Right ventricle myocardium inferior (tissue), 1 donor: Measurements from ENCODE around the gene DIAPH3. TPM values are rescaled to one million over a fixed set of nuclear protein-coding genes. Genes with fewer than 3 reads are reported as not detected.
"Not testable (repeated sequence)": the region's sequence is repeated elsewhere in the genome, so short reads cannot be mapped to it uniquely, and the experiment has no call there.

Experiments
- ATAC-seq: fragments of 200-7000 bp; cut with Tn5 transposase; one replicate; pipeline ENCODE4 v1.9.1; 2020; ENCODE audit warnings: mild to moderate bottlenecking, moderate library complexity
- DNase-seq: peaks from one replicate; pipeline ENCODE4 v3.0.0; 2021; ENCODE audit errors: missing footprints
- intact Hi-C: fragments of 100-400 bp; cut with DNase I; formaldehyde crosslinking; loops from one replicate; pipeline ENCODE4 v1.11.0; 2022
- total RNA-seq: library from RNA; stranded (reverse); fragmentation: NEBNext Ultra II Directional; extraction: Animal tissue kit (Norgen Biotek cat#: 25700); gene quantifications from one replicate; pipeline ENCODE4 v1.2.1, GENCODE V29; 2021
- donor health status: DM: no; HTN: yes; CAD: no; lungs with severe emphysema.

The DIAPH3 gene
- total RNA-seq, 1 donor from 2014 or later = 0.46 TPM

GRCh38 chr13:60114499-60115028 is 49.2 kb downstream of the DIAPH3 start:
- intact Hi-C loops = no loop called here
- DNase-seq (no peak), ATAC-seq (no peak)

DNA sequence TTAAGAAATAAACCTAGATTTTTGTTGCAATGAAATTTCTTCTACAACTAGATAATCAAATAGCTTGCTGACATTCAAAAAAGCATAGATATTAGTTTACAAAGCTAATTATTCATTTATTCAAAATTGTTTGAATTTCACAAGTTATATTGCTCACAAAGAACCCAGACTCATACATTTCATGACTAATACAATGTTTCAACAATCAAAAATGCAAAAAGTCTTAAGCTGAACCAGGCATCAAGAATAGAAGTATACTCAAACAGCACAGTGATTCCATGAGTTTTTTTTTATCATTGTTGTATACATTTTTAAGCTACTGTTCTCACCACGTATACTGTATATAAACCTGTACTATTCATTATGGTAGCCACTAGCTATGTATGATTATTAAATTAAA is 51.0 kb downstream of the DIAPH3 start:
- ATAC-seq = no peak
- DNase-seq = no peak

GRCh38 chr13:60111691-60112090 is 52.0 kb downstream of the DIAPH3 start:
- ATAC-seq (no peak), DNase-seq (no peak)
- intact Hi-C loops = no loop called here

More for the DNA sequence above, 51.0 kb downstream of the DIAPH3 start:
- intact Hi-C loops = no loop called here

DNA sequence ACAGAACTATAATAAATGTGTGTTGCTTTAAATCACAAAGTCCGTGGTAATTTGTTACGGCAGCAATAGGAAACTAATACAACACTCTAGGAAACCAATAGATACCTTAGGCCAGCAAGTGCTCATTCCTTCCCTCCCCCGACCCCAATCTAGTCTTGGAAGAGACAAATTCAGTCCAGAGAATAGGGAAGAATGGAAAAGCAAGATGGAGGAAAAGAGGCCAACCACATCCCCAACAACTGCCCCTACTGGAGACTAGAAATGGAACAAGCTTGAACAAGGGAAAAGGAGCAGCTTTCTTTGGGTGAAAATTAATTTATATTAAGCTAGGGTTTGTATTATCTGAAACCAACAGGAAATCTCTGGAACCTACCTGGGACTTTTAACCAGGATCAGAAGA is 54.4 kb downstream of the DIAPH3 start:
- no peak for ATAC-seq
- no peak for DNase-seq
- intact Hi-C loops = no loop called here

DNA sequence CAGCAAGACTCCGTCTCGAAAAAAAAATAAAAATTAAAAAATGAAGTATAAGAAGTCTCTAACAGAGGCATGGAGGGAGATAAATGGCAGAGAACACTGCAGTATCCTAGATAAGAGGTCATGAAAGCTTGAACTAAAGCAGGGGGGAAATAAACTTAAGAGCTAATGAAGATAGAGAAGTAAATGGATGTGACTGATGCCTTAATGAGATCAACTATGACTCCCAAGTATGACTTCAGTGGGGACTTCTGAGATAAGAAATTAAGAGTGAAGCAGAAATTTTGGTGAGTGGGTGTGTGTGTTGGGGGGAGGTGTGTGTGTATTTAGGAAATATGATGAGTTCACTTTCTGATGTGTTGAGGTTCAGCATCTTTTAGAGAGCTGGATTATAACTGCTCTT is 55.1 kb downstream of the DIAPH3 start:
- intact Hi-C loops = no loop called here
- DNase-seq = no peak
- no peak for ATAC-seq

GRCh38 chr13:60099631-60100420 is 63.9 kb downstream of the DIAPH3 start:
- DNase-seq (no peak), ATAC-seq (no peak)

DNA sequence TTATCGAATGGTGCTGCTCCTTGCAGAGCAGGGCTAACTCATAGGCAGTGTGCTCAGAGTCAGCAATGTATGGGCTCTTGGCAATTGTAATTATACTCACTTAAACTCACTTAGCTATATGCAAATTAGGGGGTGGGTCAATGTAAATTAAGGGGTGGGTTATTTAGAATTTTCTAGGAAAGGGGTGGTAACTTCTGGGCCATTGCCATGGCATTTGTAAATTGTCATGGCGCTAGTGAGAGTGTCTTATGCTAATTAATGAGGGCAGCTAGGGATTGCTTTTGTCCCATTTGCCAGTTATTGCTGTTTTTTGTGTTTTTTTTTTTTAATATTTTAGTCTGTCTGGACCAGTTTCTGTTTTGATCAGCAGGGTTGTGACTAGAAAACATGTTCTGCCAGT is 68.4 kb downstream of the DIAPH3 start:
- ATAC-seq (no peak), DNase-seq (no peak)
- intact Hi-C loops = no loop called here

More at GRCh38 chr13:60099631-60100420, 63.9 kb downstream of the DIAPH3 start:
- intact Hi-C loops = no loop called here

GRCh38 chr13:60094385-60095088 is 69.2 kb downstream of the DIAPH3 start:
- intact Hi-C loops = no loop called here
- no peak for ATAC-seq
- DNase-seq = no peak

DNA sequence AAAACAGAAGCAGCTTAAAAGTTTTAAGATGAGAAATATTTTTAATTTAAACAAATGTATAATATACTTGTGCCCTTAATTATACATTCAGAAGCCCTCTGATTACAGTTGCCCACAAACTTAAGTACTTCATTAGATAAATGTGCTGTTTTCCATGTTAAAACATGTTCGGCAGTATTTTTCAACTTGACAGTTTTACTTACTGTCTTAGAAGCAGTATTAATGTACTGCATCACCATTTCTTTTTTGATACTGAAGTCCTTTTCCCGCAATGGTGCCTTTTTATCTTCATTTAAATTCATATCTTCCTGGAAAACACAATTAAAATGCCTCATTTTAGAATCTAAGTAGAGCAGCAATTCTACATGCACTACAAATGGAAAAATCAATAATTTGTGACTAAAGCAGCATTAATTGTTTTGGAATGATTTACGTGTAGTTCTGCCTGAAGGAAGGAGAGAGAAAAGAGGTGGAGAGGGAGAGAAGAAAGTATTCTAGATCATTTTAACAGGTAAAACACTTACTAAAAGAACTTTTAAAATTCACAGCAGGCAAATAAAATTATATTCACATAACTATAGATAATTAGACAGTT is 70.2 kb downstream of the DIAPH3 start:
- no peak for ATAC-seq
- no peak for DNase-seq

GRCh38 chr13:60091573-60091972 is 72.2 kb downstream of the DIAPH3 start:
- intact Hi-C loops = no loop called here
- DNase-seq = no peak
- ATAC-seq = no peak

More for the DNA sequence above, 70.2 kb downstream of the DIAPH3 start:
- intact Hi-C loops = no loop called here

GRCh38 chr13:60090574-60090973 is 73.2 kb downstream of the DIAPH3 start:
- no peak for ATAC-seq
- intact Hi-C loops = no loop called here
- DNase-seq = no peak

DNA sequence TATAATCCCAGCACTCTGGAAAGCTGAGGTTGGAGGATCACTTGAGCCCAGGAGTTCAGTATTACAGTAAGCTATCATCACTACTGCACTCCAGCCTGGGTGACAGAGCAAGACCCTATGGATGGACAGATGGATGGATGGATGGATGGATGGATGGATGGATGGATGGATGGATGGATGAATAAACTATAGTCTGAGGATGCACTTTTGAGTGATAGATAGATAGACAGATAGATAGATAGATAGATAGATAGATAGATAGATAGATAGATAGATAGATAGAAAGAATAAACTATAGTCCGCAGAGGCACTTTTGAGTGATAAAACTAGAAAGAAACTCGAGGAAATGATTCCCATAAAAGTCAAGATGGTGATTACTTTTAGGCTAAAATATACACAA is 79.9 kb downstream of the DIAPH3 start:
- ATAC-seq, intact Hi-C loops, DNase-seq: not testable (repeated sequence)

DNA sequence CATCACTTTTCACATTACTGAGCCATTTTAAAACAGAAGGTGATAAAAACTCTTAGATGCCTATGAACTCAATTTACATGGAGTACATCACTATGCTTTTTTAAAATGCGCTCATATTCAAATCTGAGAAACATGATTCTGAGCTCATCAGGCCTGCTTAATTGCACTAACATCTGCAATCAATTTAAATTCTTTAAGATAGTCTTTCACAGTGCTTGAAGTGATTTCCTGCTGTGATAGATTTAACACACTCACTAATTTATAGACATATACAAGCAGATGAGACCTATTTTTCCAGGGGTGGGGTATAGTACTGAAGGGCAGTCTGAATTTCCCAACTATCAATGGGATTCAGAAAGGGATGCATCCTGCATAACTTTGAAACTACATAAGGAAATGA is 82.9 kb downstream of the DIAPH3 start:
- DNase-seq (no peak), ATAC-seq (no peak)
- intact Hi-C loops = no loop called here

GRCh38 chr13:60078226-60078625 is 85.5 kb downstream of the DIAPH3 start:
- DNase-seq (no peak), ATAC-seq (no peak)
- intact Hi-C loops = no loop called here

- no peak for ATAC-seq
- DNase-seq = no peak
- intact Hi-C loops = no loop called here
These were observed 87.9 kb downstream of the DIAPH3 start for GRCh38 chr13:60075850-60076249.

GRCh38 chr13:60074397-60074796 is 89.3 kb downstream of the DIAPH3 start:
- intact Hi-C loops = no loop called here
- no peak for ATAC-seq

DNA sequence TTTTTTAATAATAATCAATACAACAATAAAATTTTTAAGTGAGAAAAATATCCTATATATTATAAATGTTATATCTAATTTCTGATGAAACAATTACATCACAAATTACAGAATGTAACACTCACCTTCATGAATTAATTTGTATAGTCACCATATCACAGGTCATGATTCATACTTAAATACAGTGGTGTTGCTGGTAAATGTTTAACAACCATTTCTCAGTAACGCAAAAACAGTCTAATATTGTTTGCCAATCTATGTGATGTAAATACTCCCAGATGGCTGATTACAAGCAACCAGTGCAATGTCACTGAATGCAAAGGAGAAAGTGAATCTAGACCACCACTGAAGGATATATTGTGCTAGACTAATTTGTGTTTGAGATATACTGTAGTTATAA is 97.5 kb downstream of the DIAPH3 start:
- ATAC-seq = no peak
- no peak for DNase-seq
- intact Hi-C loops = loop anchor here (10.0 kb wide), 1 partner anchor 59 kb away; no protein-coding TSS in a partner anchor

More at GRCh38 chr13:60074397-60074796, 89.3 kb downstream of the DIAPH3 start:
- DNase-seq = no peak

DNA sequence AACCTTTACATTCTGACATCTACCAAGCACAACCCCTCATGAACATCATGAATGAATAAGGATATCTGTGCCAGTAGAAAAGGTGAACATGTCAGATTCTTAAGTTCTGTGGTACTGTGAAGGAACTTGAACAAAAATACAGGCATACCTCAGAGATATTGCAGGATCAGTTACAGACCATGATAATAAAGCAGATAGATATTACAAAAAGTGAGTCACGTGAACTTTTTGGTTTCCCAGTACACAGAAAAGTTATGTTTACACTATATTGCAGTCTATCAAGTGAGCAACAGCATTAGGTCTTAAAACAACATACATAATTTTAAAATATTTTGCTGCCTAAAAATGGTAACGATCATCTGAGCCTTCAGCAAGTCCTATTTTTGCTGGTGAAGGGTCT is 101.2 kb downstream of the DIAPH3 start:
- intact Hi-C loops = loop anchor here (10.0 kb wide), 1 partner anchor 62 kb away; no protein-coding TSS in a partner anchor
- DNase-seq = no peak
- no peak for ATAC-seq

DNA sequence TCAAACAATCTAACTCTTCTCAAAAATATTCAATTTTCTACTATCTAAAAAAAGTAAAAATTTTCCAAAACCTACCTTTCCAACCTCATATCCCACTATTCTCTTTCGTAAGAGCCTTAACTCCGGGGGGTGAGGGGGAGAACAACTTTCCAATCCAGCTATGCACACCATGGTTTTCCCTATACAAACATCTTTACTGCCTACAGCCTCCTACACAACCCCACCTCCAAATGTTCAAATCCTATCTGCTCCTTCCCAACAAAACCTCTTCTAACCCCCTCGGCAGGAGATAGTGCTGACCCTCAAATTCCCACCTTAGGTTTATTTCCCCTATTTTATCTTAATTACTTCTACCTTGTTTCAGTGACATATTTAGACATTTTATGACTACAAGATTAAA is 102.0 kb downstream of the DIAPH3 start:
- intact Hi-C loops = loop anchor here (10.0 kb wide), 1 partner anchor 63 kb away; no protein-coding TSS in a partner anchor
- DNase-seq (no peak), ATAC-seq (no peak)
